ENCODE data around the gene MDFI.

Gene MDFI

DNA sequence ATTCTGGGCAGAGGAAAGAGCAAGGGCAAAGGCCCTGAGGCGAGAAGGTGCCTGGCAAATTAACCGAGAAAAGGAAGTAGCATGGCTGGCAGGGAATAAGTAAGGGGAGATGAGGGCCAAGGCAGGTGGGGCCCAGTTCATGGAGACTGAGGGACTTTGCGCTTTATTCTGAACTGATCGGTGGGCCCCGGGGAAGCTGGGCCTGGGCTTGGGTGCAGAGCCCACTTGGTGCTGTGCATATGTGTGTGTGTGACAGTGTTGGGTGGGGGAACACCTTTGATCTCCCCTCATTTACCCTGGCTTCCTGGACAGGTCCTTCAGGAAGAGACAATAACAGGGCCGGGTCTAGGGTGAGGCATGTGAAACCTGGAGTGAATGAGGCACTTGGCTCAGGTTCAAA, 2.9 kb upstream of the MDFI start:
- DNase-seq, result no peak

DNA sequence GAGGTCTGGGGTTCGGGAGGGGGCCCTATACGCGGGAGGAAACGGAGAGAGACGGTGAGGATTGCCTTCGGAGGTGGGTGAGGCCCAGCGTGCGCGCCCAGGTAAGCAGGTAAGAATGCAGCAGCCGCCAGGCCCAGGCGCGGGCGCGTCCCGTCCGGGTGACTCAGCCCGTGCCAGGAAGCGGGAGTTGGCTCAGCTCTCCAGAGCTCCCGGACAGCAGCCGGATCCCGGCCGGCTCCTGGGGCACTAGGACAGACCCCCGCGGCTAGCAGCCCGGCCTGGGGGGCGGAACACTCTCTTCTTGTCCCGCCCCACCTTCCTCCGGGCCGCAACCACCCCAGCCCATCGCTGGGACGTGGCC, 1.5 kb upstream of the MDFI start:
- no peak for DNase-seq

DNA sequence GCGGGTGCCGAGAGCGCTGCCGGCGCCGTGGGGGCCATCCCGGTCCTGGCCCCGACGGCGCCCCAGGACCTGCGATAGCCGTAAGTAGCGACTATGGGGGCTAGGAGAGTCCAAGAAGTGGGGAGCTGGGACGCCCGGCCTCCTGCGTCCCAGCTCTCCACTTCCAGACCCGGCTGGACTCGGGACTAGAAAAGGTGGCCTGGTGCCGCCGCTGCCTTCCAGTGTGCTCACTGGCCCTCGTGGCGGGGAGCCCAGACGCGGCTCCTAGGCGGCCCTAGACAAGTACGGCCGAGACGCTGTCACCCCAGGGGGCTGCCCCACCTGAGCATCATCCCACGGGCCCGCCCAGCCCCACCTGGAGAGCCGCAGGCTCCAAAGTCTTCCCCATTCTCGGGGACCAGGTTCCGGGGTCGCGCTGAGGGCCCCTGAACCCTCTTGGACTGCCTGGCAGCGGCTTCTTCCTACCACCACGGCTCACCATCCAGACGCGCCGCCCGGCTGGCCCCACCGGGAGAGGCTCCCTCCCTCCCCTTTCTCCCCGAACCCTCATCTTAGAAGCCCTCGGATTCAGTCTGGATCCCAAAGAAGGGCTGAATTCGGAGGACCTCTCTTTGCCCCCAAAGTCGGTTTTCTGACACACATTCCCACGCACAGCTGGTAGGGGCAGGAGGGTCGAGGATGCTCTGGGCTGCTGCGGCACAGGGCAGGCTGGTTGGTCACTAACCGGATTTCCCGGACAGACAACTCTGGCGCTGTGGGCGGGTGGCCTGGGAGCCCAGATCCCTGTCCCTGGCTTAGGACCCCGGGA, 870 bp upstream of the MDFI start:
- no peak for DNase-seq

DNA sequence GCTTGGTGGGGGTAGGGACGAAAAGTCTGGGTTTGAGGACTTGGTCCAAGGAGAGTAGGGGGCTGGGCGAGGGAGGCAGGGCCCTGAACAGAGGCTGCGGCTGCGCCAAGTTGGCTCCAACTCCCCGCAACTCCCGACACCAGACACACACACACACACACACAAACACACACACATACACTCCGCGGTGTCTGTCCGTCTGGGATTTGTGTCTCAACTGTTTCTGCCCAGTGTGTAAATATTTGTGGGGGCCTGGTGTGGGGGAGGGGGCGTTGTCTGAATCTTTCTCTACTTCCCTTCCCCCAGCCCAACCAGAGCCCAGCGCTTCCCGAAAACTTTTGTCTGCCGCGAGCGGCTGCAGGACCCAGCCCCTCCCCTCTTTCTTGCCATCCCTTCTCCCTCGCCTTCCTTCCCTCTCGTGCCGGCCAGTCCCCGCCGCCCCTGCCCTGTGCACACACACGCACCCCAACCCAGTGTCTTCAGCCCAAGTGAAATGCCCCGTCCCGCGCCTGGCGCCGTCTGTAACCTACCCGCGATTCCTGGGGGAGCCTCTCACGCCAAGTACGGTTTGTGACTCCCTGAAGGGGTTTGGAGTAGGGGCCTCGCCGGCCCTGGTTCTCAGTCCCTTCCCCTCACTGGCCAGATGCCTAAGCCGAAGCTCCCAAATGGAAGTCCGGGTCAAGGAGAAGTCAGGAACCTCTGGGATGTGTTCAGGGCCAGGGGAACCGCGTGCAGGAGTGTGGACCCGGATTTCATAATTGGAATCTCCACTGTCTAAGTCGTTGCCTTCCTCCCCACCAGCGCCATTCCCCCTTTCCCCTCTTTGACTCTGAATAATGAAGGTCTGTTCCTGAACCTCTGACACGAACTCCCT, 904 bp downstream of the MDFI start:
- DNase-seq, result no peak

DNA sequence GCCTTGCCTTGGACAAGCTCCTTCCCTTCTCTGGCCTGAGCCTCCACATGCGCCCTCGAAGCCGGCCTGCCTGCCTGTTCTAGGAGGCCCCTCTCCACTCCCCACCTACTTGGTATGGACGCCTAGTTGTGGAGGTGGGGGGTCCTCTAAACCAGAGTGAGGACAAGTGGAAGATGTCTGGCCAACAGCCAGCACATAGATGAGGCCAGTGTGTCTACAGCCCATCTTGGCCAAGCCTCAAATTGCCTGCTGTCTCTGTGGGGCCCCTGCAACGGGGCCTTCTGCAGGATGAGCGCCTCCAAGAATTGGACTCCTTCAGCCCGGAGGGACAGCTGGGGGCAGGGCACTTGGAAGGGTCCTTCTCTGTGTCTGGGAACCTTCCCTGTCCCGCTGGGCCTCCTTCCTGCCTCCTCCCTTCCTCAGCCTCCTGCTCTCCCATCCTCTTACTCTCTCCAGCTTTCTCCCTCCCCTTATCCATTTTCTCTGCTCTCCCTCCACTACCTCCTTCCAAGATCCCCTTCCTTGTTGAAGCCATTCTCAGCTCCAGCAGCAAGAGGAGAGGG, 1.6 kb downstream of the MDFI start:
- DNase-seq, result no peak

DNA sequence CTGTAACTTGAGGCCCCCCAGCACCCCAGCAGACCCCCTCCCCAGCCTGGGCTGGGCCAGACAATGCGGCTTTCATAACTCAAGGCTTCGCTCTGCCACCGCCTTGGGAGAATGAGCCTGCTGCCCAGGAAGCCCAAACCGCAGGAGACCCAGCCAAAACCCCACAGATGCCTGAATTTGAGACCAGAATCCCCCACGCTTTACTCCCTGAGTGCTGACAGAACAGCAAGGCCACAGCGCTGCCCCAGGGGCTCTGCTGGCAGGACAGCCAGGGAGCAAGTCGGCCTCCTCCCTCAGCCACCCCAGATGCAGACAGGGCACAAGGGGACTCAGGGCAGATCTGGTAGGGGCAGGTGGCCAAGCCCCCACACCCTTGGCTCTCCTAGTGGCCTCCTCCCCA, 2.2 kb downstream of the MDFI start:
- no peak for DNase-seq

DNA sequence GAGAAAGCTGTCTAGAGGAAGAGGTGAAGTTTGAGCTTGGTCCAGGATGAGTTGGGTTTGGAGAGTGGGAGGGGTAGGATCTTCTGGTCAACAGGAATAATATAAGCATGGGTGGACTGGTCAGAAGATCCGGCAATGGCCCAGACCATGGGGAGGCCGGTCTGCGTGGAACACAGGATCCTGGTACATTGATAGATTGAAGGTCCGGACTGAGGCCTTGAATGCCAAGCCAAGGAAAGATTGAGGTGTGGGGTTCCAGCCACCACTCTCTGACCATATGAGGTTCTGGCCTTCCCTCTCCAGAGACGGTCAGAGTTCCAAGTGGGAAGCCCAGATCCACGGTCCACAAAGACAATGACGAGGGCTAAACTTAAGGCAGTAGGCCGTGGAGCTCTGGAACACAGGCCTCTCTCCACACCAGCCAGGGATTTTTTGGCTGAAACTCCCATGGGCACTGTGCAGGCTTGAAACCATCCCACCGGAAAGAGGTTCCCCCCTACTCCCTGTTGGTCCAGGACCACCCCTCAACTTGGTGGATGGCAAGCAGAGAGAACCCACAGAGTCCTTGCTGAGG, 3.2 kb downstream of the MDFI start:
- no peak for DNase-seq

DNA sequence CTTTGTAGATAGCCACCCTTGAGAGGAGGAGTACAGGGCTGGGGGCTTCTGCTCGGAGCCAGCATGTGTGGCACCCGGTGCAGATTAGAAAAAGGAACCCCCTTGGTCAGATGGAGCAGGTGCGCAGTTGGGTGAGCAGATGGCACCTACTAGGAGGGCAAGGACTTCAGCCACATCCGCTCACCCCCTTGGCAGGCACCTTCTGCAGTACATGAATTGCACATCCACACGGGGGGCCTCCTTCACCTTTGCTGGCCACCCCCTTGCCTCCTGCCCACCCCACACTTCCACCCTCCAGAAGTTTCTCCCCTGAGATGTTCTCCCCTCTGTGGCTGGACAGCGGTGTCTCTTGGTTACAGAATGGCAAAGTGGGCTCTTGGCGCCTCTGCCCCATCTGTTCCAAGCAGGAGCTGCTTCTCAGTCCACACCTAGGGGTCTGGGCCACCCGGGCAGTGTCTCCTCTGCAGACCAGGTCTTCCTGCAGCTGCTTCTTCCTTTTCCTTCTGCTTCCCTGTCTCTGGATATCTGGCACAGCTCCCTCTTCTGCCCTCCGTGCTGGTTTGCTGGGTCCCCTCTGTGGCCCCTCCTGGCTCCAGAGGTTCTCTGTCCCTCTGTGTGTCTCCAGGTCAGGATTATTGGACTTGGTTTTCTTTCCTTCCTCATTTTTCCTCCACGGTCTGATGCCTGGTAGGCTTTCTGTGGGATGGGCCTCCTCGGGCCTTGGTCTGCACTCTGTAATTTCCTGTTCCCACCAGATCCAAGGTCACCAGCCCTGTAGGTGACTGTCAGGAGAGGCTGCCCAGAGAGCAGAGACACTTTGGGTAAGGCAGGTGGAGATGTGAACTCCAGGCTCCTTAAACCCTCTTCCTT, 4.1 kb downstream of the MDFI start:
- no peak for DNase-seq

DNA sequence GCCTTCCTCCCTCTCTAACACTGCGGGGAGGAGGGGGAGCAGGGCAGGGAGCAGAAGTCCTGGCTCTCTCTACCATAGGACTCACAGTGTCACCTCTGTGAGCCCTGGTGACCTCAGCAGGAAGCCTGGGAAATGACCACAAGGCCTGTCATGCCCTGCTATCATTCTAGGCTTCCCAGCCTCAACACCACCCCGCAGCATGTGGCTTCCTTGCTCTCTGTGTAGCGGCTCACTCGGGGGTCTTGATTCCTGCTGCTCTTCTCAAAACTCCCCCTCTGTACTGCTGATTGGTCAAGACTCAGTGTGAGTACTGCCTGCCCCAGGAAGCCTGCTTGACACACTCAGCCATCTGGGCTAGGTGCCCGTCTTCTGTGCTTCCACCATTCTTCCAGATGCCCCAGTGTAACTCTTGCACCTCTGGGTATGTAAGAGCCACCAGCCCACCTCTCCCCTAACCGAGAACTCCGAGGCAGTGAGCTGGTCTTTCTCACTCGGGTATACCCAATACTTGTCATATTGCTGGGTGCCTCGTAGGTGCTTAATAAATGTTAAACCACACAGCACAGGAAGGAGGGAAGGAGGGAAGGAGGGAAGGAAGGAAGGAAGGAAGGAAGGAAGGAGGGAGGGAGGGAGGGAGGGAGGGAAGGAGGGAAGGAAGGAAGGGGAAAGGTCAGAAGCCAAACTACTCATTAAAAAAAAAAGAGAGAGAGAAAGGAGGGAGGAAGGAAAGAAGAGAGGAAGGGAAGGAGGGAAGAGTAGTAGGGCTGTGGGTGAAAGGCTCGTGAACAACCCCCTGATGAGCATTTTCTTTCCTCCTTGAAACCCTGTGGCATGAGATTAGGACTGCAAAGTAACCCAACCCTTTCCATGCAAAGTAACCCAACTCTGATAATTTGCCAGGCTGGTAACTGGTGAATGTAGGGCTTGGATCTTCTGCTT, 5.0 kb downstream of the MDFI start:
- no peak for DNase-seq

DNA sequence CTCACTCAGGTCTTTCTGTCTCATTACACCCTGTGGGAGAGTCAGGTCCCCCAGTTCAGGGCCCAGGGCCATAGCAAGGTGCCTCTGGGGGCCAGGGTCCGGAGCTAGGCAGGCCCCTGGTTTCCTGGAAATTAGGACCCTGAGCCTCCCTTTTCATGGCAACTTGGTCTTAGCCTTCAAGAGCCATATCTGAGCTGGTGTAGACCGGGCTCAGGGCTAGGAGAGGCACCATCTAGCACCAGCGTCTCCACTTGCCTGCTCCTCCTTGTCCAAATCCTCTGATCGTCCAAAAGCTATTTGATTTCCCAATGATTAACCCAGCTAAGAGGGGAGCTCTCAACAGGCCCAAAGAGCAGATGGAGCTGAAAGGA, 5.6 kb downstream of the MDFI start:
- no peak for DNase-seq

DNA sequence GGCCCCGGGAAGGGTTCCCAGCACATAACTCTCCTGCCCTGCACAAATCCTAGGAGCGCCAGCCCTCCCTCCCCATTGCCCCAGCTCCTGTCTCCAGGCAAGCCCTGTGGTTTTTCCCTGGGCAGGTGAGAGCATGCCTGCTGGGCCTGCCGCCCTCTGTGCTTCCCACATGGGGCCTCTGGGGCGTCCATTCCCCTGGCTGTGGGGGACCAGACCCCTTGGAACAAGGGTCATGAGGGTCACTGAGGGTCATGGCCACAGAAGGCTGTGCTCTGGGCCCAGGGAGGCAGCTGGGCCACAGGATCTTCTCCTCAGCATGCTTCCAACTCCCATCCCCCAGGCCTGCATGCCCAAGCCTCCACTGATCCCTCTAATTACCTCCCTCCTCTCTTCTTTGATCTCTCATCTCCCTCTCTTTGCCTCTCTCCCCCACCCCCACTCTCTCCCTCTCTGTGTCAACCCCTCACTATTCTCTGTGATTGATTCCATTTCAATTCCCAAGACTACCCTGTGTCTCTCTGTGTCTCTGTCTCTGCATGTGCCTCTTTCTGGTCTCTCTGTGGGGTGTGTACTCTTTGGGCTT, 6.1 kb downstream of the MDFI start:
- DNase-seq, result peak; percentile 46 to 49

DNA sequence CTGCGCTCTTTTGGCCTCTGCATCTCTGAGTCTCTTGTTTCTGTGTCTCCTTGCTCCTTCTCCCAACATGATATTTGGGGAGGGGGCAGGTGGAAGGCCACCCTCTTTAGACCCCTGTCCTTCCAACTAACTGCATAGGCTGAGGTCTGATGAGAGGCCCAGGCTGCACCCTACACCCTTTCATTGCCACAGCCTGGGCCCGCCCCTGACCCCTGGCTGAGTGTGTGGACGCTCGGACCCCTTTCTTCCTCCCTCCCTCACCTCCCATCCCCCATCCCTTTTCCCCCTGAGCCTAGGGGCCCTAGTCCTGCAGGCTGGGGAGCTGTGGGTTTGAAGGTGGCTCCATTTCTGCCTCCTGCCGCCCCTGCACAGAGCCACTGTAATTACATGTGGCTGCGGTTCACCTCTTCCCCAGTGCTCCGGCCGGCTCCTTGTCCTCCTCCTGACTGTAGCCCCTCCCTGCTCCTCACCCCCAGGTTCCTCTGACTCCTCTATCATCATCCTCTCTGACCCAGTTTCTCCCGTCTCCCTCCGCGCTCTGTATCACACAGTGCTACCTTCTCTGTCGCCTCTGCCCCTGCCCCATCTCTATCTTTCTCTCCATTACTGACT, 6.8 kb downstream of the MDFI start:
- DNase-seq, result no peak

DNA sequence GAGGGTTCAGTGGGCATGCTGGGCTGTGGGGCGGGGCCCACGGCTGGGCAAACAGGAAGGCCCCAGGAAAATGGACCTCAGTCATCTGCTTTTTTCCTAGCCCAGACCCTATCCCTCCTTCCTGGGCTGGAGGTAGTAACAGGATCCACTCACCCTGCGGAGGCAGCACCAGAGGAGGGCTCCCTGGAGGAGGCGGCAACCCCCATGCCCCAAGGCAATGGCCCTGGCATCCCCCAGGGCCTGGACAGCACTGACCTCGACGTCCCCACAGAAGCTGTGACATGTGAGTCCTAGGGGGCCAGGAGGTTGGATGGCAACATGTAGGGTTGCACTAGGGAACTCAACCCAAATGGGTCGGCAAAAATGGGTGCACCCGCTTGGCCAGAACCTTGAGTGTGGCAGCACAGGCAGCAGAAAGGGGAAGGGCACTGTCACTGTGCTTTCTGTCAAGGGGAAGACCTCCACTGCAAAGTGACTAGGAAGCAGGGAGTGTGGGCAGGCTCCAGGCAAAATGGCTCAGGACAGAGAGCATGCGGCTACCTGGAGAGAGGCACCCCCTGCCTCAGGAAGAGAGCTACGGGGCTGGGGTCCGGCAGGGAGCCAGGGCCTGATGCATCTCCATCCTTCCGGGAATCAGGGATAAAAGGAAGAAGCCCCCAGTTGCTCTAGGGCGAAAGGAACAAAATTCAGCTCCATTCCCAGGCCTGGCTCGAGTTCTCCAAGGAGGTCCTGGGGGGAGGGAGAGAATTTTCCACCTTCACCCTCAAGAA, 7.9 kb downstream of the MDFI start:
- DNase-seq, result no peak

DNA sequence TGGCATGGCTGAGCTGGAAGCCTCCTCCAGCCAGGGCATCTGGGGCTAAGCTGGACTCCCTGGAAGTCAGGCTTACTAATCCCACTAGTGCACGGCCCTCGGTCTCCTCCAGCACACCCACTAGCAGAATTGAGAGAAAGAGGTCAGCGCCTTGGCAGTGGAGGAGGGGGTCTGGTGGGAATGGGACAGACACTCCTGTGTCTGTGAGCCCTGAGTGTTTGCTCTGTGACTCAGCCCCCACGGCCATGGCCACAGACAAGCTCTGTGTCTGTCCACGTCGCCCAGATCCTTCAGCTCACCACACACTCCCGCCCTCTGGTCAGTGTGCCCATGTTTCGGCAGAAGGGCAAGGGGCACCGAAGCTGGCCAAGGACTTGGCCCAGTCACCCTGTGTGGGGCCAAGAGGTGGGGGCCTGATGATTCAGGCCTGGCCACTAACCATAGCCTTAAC, 8.8 kb downstream of the MDFI start:
- DNase-seq, result no peak

DNA sequence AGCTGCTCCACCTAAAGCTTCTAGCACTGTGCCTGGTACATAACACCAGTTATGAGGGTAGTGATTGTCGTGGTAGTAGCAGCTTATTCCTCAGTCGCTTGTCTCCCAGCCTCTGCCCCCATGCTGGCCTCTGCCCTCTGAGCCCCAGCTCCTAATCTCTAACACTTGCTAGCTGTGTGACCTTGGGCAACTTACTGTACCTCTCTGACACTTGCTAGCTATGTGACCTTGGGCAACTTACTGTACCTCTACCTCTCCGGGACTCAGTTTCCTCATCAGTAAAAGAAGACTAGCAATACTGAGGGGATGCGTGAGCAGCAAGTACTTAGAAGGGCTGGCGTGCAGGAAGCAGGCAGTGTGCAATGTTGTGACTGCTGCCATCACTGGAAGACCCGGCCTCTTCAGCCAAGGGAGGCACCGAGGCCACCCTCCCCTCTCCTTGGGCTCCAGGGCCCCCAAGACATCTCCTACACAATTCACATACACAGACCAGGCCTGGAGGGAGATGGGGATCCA, 9.9 kb downstream of the MDFI start:
- no peak for DNase-seq

DNA sequence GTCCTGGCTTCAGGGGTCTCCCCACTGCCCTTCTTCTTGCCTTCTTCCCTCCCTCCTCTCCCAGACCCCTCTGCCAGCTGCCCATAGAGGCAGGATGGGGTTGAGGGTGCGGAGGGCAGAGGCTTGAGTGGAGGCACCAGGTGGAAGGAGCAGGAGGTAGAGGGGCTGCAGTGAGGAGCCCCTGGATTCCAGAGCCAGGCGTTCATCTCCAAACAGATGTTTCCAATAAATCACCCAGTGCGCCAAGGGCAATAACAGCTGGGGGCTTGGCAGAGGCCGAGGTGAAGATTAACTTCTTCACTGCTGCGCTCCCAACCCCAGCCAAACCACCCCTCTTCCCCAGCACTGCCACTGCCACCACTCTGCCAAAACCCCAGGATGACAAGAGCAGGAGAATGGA, 10.7 kb downstream of the MDFI start:
- DNase-seq, result no peak

DNA sequence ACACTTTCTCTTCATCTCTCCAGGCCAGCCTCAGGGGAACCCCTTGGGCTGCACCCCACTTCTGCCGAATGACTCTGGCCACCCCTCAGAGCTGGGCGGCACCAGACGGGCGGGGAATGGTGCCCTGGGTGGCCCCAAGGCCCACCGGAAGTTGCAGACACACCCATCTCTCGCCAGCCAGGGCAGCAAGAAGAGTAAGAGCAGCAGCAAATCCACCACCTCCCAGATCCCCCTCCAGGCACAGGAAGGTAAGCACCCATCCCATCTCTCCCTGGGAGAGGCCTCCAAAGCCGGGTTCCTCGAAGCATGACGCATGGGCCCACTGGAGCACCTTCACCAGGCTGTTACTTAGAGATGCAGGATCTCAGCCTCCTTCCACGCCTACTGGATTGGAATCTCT, 11.3 kb downstream of the MDFI start:
- DNase-seq, result no peak

DNA sequence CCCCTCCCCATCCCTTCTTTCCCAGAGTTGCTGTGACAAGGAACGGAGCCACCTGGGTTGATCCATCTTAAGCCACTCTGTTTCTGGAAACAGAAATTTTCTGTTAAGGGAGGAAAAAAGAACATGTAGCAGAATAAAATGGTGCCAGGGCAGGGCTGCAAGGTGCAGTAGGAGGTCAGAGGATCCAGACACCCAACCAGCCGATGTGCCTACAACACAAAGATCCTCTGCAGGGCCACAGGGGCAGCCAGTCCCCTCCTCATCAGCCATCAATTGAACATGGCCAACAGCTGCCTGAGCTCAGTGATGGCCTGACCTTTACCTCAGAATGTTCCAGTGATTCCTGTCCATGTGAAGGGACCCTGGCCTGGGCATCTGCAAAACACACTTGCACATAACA, 11.9 kb downstream of the MDFI start:
- no peak for DNase-seq

DNA sequence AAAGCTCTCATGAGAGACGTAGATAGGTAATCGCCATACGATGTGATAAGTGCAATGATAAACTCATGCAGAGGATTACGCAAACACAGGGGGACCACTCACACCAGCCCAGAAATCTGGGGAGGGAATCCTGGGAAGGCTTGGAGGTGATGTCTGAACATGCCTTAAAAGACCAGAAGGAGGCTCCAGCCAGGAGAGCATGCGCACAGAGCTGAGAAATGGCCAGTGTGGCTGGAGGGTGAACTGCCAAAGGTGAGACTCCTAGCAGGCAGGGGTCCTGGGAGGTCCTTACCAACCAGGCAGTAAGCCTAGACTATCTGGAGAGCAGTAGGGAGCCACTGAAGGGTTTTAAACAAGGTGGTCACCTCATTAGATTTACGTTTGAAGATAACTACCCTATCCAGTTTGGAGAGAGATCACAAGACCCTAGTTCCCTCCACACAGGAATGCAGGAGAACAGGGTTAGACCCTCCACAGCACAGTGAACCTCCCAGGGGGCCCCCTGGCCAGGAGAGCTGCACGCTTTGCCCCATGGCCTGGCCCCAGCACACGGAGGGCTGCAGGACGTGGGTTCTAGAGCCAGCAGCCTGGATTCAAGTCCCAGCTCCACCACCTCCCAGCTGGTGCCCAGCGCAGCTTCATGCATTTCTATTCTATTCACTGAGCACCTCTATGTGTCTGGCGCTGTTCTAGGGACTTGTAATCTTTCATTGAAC, 13.1 kb downstream of the MDFI start:
- DNase-seq, result no peak

Measured in NCI-H187 (cell line).